ENCODE measurements around the gene ZNF217. TPM values are rescaled to one million over a fixed set of nuclear protein-coding genes. Genes with fewer than 3 reads are reported as not detected.
"Not testable (repeated sequence)": the region's sequence is repeated elsewhere in the genome, so short reads cannot be mapped to it uniquely, and the experiment has no call there.

ZNF217 gene
- 7.7 and 14.1 TPM in 2 replicates for total RNA-seq (2014; rRNA removed; shearing (Covaris generic))

DNA sequence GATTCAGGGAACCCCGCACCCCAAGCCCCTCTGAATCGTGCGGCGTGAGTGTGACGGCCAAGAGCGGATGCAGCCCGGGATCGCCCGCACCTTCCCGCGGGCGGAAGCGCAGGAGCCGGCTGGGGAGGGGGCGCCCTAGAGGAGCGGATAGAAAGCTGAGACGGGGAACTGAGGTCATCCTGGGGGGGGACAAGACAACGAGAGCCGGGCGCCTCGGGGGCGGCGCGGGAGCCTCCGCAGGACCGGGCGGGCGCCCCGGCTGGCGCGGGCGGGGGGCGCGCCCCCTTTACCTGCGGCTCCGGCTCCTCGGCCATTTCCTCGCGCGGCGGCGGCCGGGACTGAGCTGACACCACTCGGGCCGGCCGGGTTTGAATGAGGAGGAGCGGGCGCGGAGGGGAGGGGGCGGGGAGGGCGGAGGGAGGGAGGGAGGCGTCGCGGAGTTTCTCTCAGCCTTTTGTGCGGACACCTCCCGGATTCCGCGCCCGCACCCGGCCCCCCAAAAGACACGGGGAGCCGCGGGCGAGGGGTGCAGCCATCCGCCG is at the start of gene ZNF217:
ZNF217 (minus strand) TSS at position 374 of the 542 bp plus-strand sequence. CDS start 11,013 bp downstream, outside the sequence.
- Histone ChIP-seq H3K4me1 (replicated peaks) (peaks cover 27% of the 10 kb centered on the region), H3K4me3 (peak within 1 kb of the TSS; percentile 66), H3K27ac (peak within 1 kb of the TSS; percentile 86)
- not testable (repeated sequence) for H3K27me3 ChIP-seq (replicated peaks); H3K9me3 ChIP-seq (replicated peaks); H3K36me3 ChIP-seq
- DNase-seq (ENCODE audit: low read depth in 1 of 2, low spot score in 2 of 2), result peak in 1 of 2 experiments; percentile 77

DNA sequence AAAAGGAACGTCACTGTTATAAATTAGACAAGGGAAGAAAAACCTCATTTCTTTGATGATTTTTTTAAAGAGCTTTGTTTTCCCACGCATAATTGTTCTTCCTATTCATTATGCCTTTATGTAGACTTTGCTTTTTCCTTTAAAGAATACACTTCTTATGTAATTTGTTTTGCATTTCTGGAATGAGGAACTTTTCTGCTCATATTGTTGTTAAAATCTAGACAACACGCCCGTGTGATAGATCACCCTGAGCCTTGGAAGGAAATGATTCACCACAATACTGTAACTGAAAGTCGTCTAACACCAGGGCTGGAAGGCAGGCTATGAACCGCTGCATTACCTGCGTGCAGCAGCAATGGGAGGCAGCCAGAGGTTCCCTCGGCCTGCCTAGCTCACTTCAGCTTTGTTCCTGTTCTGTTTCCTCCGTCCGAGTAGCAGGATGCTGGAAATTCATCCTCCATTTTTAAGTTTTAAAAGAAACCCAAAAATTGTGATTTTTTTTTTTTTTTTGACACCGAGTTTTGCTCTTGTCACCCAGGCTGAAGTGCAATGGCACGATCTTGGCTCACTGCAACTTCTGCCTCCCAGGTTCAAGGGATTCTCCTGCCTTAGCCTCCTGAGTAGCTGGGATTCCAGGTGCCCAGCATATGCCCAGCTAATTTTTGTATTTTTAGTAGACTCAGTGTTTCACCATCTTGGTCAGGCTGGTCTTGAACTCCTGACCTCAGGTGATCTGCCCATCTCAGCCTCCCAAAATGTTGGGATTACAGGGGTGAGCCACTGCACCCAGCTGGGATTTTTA is 49.6 kb upstream of the ZNF217 start:
- H3K36me3 ChIP-seq, result no peaks in the 10 kb centered on the region
- no peaks in the 10 kb centered on the region for H3K9me3 ChIP-seq (replicated peaks)
- H3K4me3 ChIP-seq, result no peak overlapping the region; the same call in 1 of the 2 replicates
- peaks cover 19% of the 10 kb centered on the region for H3K4me1 ChIP-seq (replicated peaks)
- H3K27ac ChIP-seq, result peak overlapping the region; percentile 92
- H3K27me3 ChIP-seq (replicated peaks), result no peaks in the 10 kb centered on the region
- peak; percentile 61 to 88 for DNase-seq (ENCODE audit: low read depth in 1 of 2, low spot score in 2 of 2)

DNA sequence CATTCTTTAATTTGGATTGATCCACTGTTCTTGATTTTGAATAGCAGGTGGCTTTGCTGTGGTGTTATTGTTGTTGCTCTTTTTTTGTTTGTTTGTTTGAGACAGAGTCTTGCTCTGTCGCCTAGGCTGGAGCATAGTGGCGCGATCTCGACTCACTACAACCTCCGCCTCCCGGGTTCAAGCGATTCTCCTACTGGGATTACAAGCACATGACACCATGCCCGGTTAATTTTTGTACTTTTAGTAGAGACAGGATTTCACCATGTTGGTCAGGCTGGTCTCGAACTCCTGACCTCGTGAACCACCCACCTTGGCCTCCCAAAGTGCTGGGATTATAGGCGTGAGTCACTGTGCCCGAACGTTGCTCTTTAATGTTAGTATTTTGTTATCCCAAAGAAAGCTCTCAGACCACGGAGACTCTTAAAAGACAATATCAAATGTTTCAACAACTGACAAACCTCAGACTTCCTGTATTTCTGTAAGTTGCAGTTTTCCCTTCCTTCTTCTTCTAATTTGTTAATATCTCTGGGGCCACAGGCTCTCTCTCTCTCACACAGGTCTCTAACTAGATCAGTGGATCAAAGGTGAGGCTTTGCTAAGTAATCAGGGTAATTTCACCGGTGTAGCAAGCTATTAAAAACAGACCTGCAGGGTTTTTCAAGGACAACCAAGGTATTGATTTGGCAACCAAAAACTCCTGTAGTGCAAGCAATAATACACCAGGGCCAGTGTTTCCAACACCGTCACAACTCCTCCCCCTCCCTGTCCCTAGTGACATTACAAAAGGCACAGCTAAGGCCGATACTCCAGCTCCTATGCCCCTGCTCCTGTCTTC is 48.8 kb upstream of the ZNF217 start:
- peaks cover 19% of the 10 kb centered on the region for H3K4me1 ChIP-seq (replicated peaks)
- H3K27me3 ChIP-seq (replicated peaks), result no peaks in the 10 kb centered on the region
- H3K36me3 ChIP-seq, result no peaks in the 10 kb centered on the region
- H3K27ac ChIP-seq, result peak overlapping the region; percentile 92
- DNase-seq (ENCODE audit: low read depth in 1 of 2, low spot score in 2 of 2), result peak; percentile 73 to 91
- no peak overlapping the region for H3K4me3 ChIP-seq
- H3K9me3 ChIP-seq (replicated peaks), result no peaks in the 10 kb centered on the region

DNA sequence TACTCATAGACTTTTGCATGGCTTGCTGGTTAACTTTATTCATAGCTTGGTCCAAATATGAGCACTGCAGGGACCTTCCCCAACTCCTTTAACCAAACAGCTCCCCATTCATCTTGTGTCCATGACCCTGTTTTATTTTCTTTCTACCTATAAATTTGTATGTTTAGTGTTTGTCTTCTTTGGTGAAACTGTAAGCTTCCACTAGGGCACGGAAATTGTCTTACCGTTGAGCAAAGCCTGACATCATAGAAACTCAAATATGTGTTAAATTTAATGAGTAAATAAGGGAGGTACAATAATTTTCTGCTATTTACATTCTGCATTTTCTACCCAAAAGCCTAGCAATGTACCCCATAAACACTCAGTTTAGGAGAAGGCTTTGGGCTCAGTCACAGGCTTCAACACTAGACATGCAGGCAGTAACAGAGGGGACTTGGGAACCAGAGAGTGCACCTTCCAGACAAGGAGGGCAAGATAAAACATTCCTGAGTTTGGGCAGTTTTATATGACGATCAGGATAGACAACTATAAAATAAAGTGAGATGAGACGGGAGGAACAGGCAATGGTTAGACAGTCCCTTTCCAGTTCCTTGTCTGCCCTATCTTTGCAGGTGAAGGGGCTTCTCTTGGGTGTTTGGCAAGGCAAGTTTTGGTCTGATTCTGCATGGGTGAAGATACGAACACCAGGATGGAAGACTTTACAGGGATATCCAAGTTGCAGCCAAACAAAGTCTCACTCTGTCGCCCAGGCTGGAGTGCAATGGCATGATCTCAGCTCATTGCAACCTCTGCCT is 46.2 kb upstream of the ZNF217 start:
- no peak for DNase-seq (ENCODE audit: low read depth in 1 of 2, low spot score in 2 of 2)
- Histone ChIP-seq H3K4me3 (no peak overlapping the region), H3K27me3 (replicated peaks) (no peaks in the 10 kb centered on the region), H3K36me3 (no peaks in the 10 kb centered on the region), H3K27ac (no peak overlapping the region), H3K9me3 (replicated peaks) (no peaks in the 10 kb centered on the region), H3K4me1 (replicated peaks) (peaks cover 19% of the 10 kb centered on the region)

- DNase-seq (ENCODE audit: low read depth in 1 of 2, low spot score in 2 of 2), result no peak
- Histone ChIP-seq H3K27ac (no peak overlapping the region), H3K27me3 (replicated peaks) (no peaks in the 10 kb centered on the region), H3K4me1 (replicated peaks) (peaks cover 19% of the 10 kb centered on the region), H3K9me3 (replicated peaks) (no peaks in the 10 kb centered on the region), H3K36me3 (no peaks in the 10 kb centered on the region), H3K4me3 (no peak overlapping the region)
Observed at GRCh38 chr20:53639128-53639527, 45.5 kb upstream of the ZNF217 start.

GRCh38 chr20:53637310-53637709 is 43.7 kb upstream of the ZNF217 start:
- not testable (repeated sequence) for H3K9me3 ChIP-seq (replicated peaks); H3K4me1 ChIP-seq (replicated peaks); H3K27ac ChIP-seq; H3K27me3 ChIP-seq (replicated peaks); DNase-seq (ENCODE audit: low read depth in 1 of 2, low spot score in 2 of 2); H3K36me3 ChIP-seq; H3K4me3 ChIP-seq

GRCh38 chr20:53636540-53637097 is 43.0 kb upstream of the ZNF217 start:
- Histone ChIP-seq H3K4me1 (replicated peaks) (no peaks in the 10 kb centered on the region), H3K27ac (no peak overlapping the region)
- no peak for DNase-seq (ENCODE audit: low read depth in 1 of 2, low spot score in 2 of 2)

GRCh38 chr20:53635221-53635620 is 41.6 kb upstream of the ZNF217 start:
- H3K27me3 ChIP-seq (replicated peaks), result no peaks in the 10 kb centered on the region
- no peaks in the 10 kb centered on the region for H3K4me1 ChIP-seq (replicated peaks)
- H3K4me3 ChIP-seq, result no peak overlapping the region
- H3K36me3 ChIP-seq, result no peaks in the 10 kb centered on the region
- no peaks in the 10 kb centered on the region for H3K9me3 ChIP-seq (replicated peaks)
- no peak for DNase-seq (ENCODE audit: low read depth in 1 of 2, low spot score in 2 of 2)
- no peak overlapping the region for H3K27ac ChIP-seq

More at GRCh38 chr20:53636540-53637097, 43.0 kb upstream of the ZNF217 start:
- no peaks in the 10 kb centered on the region for H3K27me3 ChIP-seq (replicated peaks)
- no peaks in the 10 kb centered on the region for H3K36me3 ChIP-seq
- H3K9me3 ChIP-seq (replicated peaks), result no peaks in the 10 kb centered on the region
- H3K4me3 ChIP-seq, result no peak overlapping the region

DNA sequence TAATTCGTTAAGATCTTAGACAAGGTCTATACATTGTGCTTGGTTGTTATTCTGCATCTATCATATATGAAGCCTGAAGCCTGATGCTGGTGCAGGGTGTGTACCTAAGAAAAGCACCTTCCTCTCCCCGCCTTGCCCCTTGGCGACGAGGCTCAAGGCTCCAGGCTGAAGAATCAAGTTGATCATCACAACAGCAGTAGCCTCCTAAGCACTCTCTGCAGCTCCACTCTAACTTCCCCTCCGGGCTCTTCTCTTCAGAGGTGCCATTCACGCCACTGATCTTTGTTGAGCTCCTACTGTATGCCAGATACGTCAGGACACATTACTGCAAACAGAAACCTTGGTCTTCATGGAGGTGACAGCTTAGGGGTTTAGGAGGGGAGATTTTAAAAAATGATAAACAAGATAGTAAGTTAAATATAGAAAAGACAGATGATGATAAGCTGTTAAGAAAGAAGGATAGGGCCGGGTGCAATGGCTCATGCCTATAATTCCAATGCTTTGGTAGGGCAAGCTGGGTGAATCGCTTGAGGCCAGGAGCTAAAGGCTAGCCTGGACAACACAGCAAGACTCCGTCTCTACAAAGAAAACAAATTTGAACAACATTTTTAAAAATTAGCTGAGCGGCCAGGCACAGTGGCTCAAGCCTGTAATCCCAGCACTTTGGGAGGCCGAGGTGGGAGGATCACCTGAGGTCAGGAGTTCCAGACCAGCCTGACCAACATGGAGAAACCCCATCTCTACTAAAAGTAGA is 38.4 kb upstream of the ZNF217 start:
- Histone ChIP-seq H3K9me3 (replicated peaks) (no peaks in the 10 kb centered on the region), H3K36me3 (no peaks in the 10 kb centered on the region), H3K27me3 (replicated peaks) (no peaks in the 10 kb centered on the region), H3K4me3 (no peak overlapping the region), H3K27ac (no peak overlapping the region), H3K4me1 (replicated peaks) (no peaks in the 10 kb centered on the region)
- DNase-seq (ENCODE audit: low read depth in 1 of 2, low spot score in 2 of 2), result no peak

DNA sequence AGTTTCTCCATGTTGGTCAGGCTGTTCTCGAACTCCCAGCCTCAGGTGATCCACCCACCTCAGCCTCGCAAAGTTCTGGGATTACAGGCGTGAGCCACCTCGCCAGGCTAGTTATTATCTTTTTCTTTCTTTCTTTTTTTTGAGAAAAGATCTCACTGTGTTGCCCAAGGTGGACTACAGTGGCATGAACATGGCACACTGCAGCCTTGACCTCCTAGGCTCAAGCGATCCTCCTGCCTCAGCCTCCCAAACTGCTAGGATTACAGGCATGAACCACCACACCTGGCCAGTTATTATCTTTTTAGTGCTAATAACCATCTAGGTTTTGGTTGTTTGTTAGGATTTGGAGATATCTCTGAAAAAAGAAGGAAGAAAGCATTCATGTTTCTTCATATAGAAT is 35.8 kb upstream of the ZNF217 start:
- DNase-seq (ENCODE audit: low read depth in 1 of 2, low spot score in 2 of 2), result no peak
- Histone ChIP-seq H3K9me3 (replicated peaks) (no peaks in the 10 kb centered on the region), H3K36me3 (no peaks in the 10 kb centered on the region), H3K4me1 (replicated peaks) (no peaks in the 10 kb centered on the region), H3K27ac (no peak overlapping the region), H3K27me3 (replicated peaks) (no peaks in the 10 kb centered on the region), H3K4me3 (no peak overlapping the region)

DNA sequence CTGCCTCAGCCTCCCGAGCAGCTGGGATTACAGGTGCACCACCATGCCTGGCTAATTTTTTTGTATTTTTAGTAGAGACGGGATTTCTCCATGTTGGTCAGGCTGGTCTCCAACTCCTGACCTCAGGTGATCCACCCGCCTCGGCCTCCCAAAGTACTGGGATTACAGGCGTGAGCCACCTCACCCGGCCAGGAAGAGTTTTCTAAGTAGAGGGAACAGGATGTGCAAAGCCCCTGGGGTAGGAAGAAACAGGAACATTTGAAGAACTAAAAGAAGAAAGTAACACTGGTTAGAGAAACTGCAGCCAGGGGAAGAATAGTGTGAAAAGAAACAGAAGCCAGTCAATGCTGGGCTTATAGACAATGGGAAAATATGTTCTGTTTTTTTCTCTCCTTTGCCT is 35.1 kb upstream of the ZNF217 start:
- DNase-seq (ENCODE audit: low read depth in 1 of 2, low spot score in 2 of 2); H3K36me3 ChIP-seq: not testable (repeated sequence)

DNA sequence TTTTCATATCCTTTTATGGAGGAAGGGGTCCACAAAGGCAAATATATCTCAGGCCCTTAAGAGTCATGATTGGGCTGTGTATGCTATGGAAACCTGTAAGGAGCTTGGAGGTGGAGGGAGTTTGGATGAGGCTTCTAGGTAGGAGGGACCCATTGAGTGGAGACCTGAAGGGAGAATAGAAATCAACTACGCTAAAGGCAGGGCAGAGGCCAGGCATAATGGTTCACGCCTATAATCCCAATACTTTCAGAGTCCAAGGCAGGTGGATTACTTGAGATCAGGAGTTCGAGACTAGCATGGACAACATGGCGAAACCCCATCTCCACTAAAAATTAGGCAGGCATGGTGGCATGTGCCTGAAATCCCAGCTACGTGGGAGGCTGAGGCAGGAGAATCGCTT is 34.4 kb upstream of the ZNF217 start:
- no peak for DNase-seq (ENCODE audit: low read depth in 1 of 2, low spot score in 2 of 2)
- peaks cover 12% of the 10 kb centered on the region for H3K4me1 ChIP-seq (replicated peaks)

More for the DNA sequence above, 35.1 kb upstream of the ZNF217 start:
- not testable (repeated sequence) for H3K4me1 ChIP-seq (replicated peaks); H3K4me3 ChIP-seq; H3K27ac ChIP-seq; H3K9me3 ChIP-seq (replicated peaks); H3K27me3 ChIP-seq (replicated peaks)

More for the DNA sequence above, 34.4 kb upstream of the ZNF217 start:
- Histone ChIP-seq H3K27me3 (replicated peaks) (no peaks in the 10 kb centered on the region), H3K27ac (no peak overlapping the region), H3K4me3 (no peak overlapping the region), H3K9me3 (replicated peaks) (no peaks in the 10 kb centered on the region), H3K36me3 (no peaks in the 10 kb centered on the region)

All from SJSA1 (cell line).